IMR-90 (cell line): ENCODE results near the gene CMTM8. TPM values are rescaled to one million over a fixed set of nuclear protein-coding genes. Genes with fewer than 3 reads are reported as not detected.

Source experiments
- ATAC-seq: fragments of 200-7000 bp; cut with Tn5 transposase; 2 replicates; pipeline ENCODE4 v1.9.1; 2020; ENCODE audit warnings: low read depth, mild to moderate bottlenecking, moderate library complexity
- BruUV-seq: library from RNA; stranded (reverse); fragments of 400-500 nt; replicated peaks from 2 replicates; lab custom pipeline; 2021; lab: Mats Ljungman, UMichigan
- CTCF ChIA-PET: fragments of 300-600 bp; formaldehyde crosslinking; extraction: SDS; loops from one replicate; lab custom pipeline; 2021; ENCODE audit warnings: antibody characterized with exemption; lab: Yijun Ruan, JAX
- POLR2A ChIA-PET: fragments of 300-600 bp; sonication (Branson Sonifier 250); formaldehyde crosslinking; loops from one replicate; lab custom pipeline; 2022; ENCODE audit warnings: antibody characterized with exemption; ENCODE audit not compliant: unreplicated experiment; lab: Charles Lee
- DNase-seq: peaks from one replicate; pipeline ENCODE4 v3.0.0; 2013
- H2AFZ ChIP-seq: replicated peaks from 2 replicates; pipeline ENCODE3; 2013; ENCODE audit warnings: low read length, mild to moderate bottlenecking; ENCODE audit not compliant: poor library complexity
- H2AK5ac ChIP-seq: 2 replicates; pipeline ENCODE4 v1.6.1; 2013; ENCODE audit warnings: low read depth, low read length, inconsistent platforms
- H2AK9ac ChIP-seq: replicated peaks from 2 replicates; pipeline ENCODE3; 2013; ENCODE audit warnings: mild to moderate bottlenecking, low read depth, low read length, moderate library complexity; ENCODE audit not compliant: poor library complexity
- H2BK120ac ChIP-seq: 2 replicates; pipeline ENCODE4 v1.6.1; 2013; ENCODE audit warnings: low read depth, low read length, inconsistent platforms
- H2BK15ac ChIP-seq: 3 replicates; pipeline ENCODE4 v1.6.1; 2013; ENCODE audit warnings: low read depth, low read length, inconsistent platforms
- H2BK20ac ChIP-seq: 2 replicates; pipeline ENCODE4 v1.6.1; 2013; ENCODE audit warnings: low read depth, mild to moderate bottlenecking, inconsistent platforms, low read length, moderate library complexity
- H2BK5ac ChIP-seq: 2 replicates; pipeline ENCODE4 v1.6.1; 2013; ENCODE audit warnings: mild to moderate bottlenecking, low read depth, low read length, inconsistent platforms; ENCODE audit not compliant: poor library complexity, severe bottlenecking
- H3K14ac ChIP-seq: replicated peaks from 2 replicates; pipeline ENCODE4 v1.6.1; 2013; ENCODE audit warnings: low read depth, low read length, inconsistent platforms
- H3K18ac ChIP-seq: 2 replicates; pipeline ENCODE4 v1.6.1; 2013; ENCODE audit warnings: low read depth, low read length, control low read depth
- H3K23ac ChIP-seq: 2 replicates; pipeline ENCODE4 v1.6.1; 2013; ENCODE audit warnings: low read depth, low read length, inconsistent platforms
- H3K27ac ChIP-seq: 2 replicates; pipeline ENCODE4 v1.5.1; 2013; ENCODE audit warnings: mild to moderate bottlenecking, control low read depth, low read length; ENCODE audit not compliant: insufficient read depth
- H3K27me3 ChIP-seq: 2 replicates; pipeline ENCODE4 v1.6.1; 2013; ENCODE audit warnings: low read length; ENCODE audit not compliant: control insufficient read depth, insufficient read depth
- H3K36me3 ChIP-seq: 2 replicates; pipeline ENCODE4 v1.6.1; 2013; ENCODE audit warnings: low read length, mixed read lengths; ENCODE audit not compliant: control insufficient read depth, insufficient read depth
- H3K4ac ChIP-seq: 2 replicates; pipeline ENCODE4 v1.6.1; 2013; ENCODE audit warnings: low read depth, low read length, inconsistent platforms
- H3K4me1 ChIP-seq: 2 replicates; pipeline ENCODE4 v1.6.1; 2013; ENCODE audit warnings: low read length, mixed read lengths; ENCODE audit not compliant: control insufficient read depth, insufficient read depth
- H3K4me2 ChIP-seq: 2 replicates; pipeline ENCODE4 v1.6.1; 2013; ENCODE audit warnings: low read depth, mild to moderate bottlenecking, control low read depth, low read length, moderate library complexity
- H3K4me3 ChIP-seq: 2 replicates; pipeline ENCODE4 v1.5.1; 2013; ENCODE audit warnings: low read depth, mild to moderate bottlenecking, control low read depth, low read length, moderate library complexity; ENCODE audit not compliant: insufficient read depth
- H3K56ac ChIP-seq: 2 replicates; pipeline ENCODE4 v1.6.1; 2013; ENCODE audit warnings: low read length, inconsistent platforms; ENCODE audit not compliant: insufficient read depth; ENCODE audit errors: extremely low read depth
- H3K79me1 ChIP-seq, 2 experiments: 2 replicates each; pipeline ENCODE4 v1.6.1; 2013; ENCODE audit warnings: low read length in 2 of 2, inconsistent platforms in 1 of 2, low read depth in 1 of 2
- H3K9ac ChIP-seq: 2 replicates; pipeline ENCODE4 v1.6.1; 2013; ENCODE audit warnings: low read depth, low read length, control low read depth
- H3K9me1 ChIP-seq: 2 replicates; pipeline ENCODE4 v1.6.1; 2013; ENCODE audit warnings: low read length, inconsistent platforms; ENCODE audit not compliant: insufficient read depth
- H3K9me3 ChIP-seq: 2 replicates; pipeline ENCODE4 v1.6.1; 2013; ENCODE audit warnings: low read length; ENCODE audit not compliant: control insufficient read depth, insufficient read depth
- H4K20me1 ChIP-seq: 2 replicates; pipeline ENCODE4 v1.6.1; 2013; ENCODE audit warnings: low read length, inconsistent platforms; ENCODE audit not compliant: insufficient read depth
- H4K5ac ChIP-seq: 2 replicates; pipeline ENCODE4 v1.6.1; 2013; ENCODE audit warnings: mild to moderate bottlenecking, low read depth, low read length, control low read depth
- H4K8ac ChIP-seq, 2 experiments: 2 replicates each; pipeline ENCODE4 v1.6.1; 2013; ENCODE audit warnings: low read depth in 2 of 2, low read length in 2 of 2, control low read depth in 1 of 2, inconsistent platforms in 1 of 2
- H4K91ac ChIP-seq: 2 replicates; pipeline ENCODE4 v1.6.1; 2013; ENCODE audit warnings: low read depth, low read length, inconsistent platforms; ENCODE audit not compliant: insufficient read depth
- CEBPB ChIP-seq: IDR thresholded peaks from 2 replicates; pipeline ENCODE4 v1.6.1; 2012; ENCODE audit warnings: low read depth, low read length, improper control_type of control experiment
- CHD1 ChIP-seq: IDR thresholded peaks from 2 replicates; pipeline ENCODE4 v1.6.1; 2012; ENCODE audit warnings: low read depth, low read length, improper control_type of control experiment
- ELK1 ChIP-seq: fragments of 150-350 bp; IDR thresholded peaks from 2 replicates; pipeline ENCODE4 v1.6.1; 2016; ENCODE audit warnings: low read depth, mild to moderate bottlenecking, low read length, moderate library complexity, borderline replicate concordance
- FOS ChIP-seq: fragments of 150-350 bp; IDR thresholded peaks from 2 replicates; pipeline ENCODE4 v1.6.1; 2016; ENCODE audit warnings: low read depth, low read length
- MAZ ChIP-seq: IDR thresholded peaks from 2 replicates; pipeline ENCODE4 v1.6.1; 2012; ENCODE audit warnings: low read depth, mild to moderate bottlenecking, low read length, improper control_type of control experiment, moderate library complexity, borderline replicate concordance
- MXI1 ChIP-seq: IDR thresholded peaks from 2 replicates; pipeline ENCODE4 v1.6.1; 2012; ENCODE audit warnings: low read depth, mild to moderate bottlenecking, low read length, moderate library complexity, borderline replicate concordance
- POLR2A ChIP-seq: IDR thresholded peaks from 2 replicates; pipeline ENCODE4 v1.6.1; 2012; ENCODE audit warnings: mild to moderate bottlenecking, low read depth, low read length
- RAD21 ChIP-seq: IDR thresholded peaks from 2 replicates; pipeline ENCODE4 v1.6.1; 2012; ENCODE audit warnings: low read length, improper control_type of control experiment
- RCOR1 ChIP-seq: IDR thresholded peaks from 2 replicates; pipeline ENCODE4 v1.6.1; 2012; ENCODE audit warnings: mild to moderate bottlenecking, low read length, improper control_type of control experiment; ENCODE audit not compliant: insufficient replicate concordance
- RFX5 ChIP-seq: IDR thresholded peaks from 2 replicates; pipeline ENCODE4 v1.8.0; 2012; ENCODE audit warnings: low read depth, mild to moderate bottlenecking, low read length, moderate library complexity
- SMC3 ChIP-seq: fragments of 150-350 bp; IDR thresholded peaks from 2 replicates; pipeline ENCODE4 v1.6.1; 2016; ENCODE audit warnings: low read depth, mild to moderate bottlenecking, antibody characterized with exemption, low read length, moderate library complexity
- USF2 ChIP-seq: fragments of 150-350 bp; IDR thresholded peaks from 2 replicates; pipeline ENCODE4 v1.6.1; 2017; ENCODE audit warnings: mild to moderate bottlenecking, antibody characterized with exemption, low read length, low read depth
- WGBS, 2 experiments: methylation state at CpG; one replicate each; pipeline versions ENCODE4 v1.1.5 to v1.1.7; 2013; ENCODE audit warnings: missing lambda C conversion rate in 2 of 2; ENCODE audit not compliant: insufficient read length in 1 of 2; ENCODE audit errors: extremely low coverage in 2 of 2; 5-methylcytosine and 5-hydroxymethylcytosine counted together
- dilution Hi-C: fragments of 300-500 bp; cut with HindIII; formaldehyde crosslinking; loops from one replicate; pipeline ENCODE4 v1.14.3; 2018; ENCODE audit warnings: low sequenced_read_pairs; ENCODE audit not compliant: unreplicated experiment
- in situ Hi-C: fragments of 300-500 bp; cut with MboI; formaldehyde crosslinking; loops from 3 replicates; pipeline ENCODE4 v1.14.3; 2019; ENCODE audit warnings: low sequenced_read_pairs, inconsistent platforms, mixed read lengths
- intact Hi-C: fragments of 100-400 bp; cut with micrococcal nuclease; formaldehyde crosslinking; loops from 2 replicates; pipeline ENCODE4 v1.10.0; 2022
- polyA plus RNA-seq, 3 experiments: library from polyadenylated mRNA; depleted of rRNA; stranded (reverse); fragments of >200 nt; gene quantifications; 2 replicates each; pipeline ENCODE4 v1.2.3, GENCODE V29; 2012; ENCODE audit warnings: low replicate concordance in 1 of 3
- total RNA-seq: library from RNA; depleted of rRNA; stranded (reverse); fragments of >200 nt; gene quantifications from 2 replicates; pipeline ENCODE4 v1.2.3, GENCODE V29; 2012

Gene CMTM8
- total and polyA plus RNA-seq, 2 of the 4 experiments (the other 2 are of a cell fraction): 0.15 TPM; not detected in 1

GRCh38 chr3:32255345-32255744 is 16.9 kb downstream of the CMTM8 start:
- Histone ChIP-seq H2AFZ (no peak overlapping the region), H3K9ac (no peak overlapping the region), H3K9me3 (no peaks in the 10 kb centered on the region), H3K18ac (no peak overlapping the region), H3K79me1 (no peaks in the 10 kb centered on the region), H3K27me3 (no peaks in the 10 kb centered on the region; the same call in 1 of the 2 replicates), H2BK20ac (no peak overlapping the region), H2BK5ac (no peak overlapping the region), H2BK120ac (no peak overlapping the region), H2BK15ac (no peak overlapping the region), H3K56ac (no peak overlapping the region), H3K23ac (no peak overlapping the region), H2AK5ac (no peak overlapping the region), H3K36me3 (no peaks in the 10 kb centered on the region), H4K5ac (no peak overlapping the region), H4K20me1 (no peaks in the 10 kb centered on the region), H3K4ac (no peak overlapping the region), H3K9me1 (no peaks in the 10 kb centered on the region), H3K27ac (no peak overlapping the region), H3K4me1 (no peaks in the 10 kb centered on the region), H3K4me2 (no peak overlapping the region), H4K91ac (no peak overlapping the region), H4K8ac (no peak overlapping the region), H3K14ac (no peak overlapping the region), H3K4me3 (no peak overlapping the region), H2AK9ac (no peak overlapping the region)
- dilution Hi-C loops (no loop called here), in situ Hi-C loops (no loop called here), intact Hi-C loops (no loop called here)
- TF ChIP-seq SMC3: no peak
- no peak for TF ChIP-seq CHD1
- TF ChIP-seq FOS: no peak
- no peak for TF ChIP-seq RAD21
- TF ChIP-seq RCOR1: no peak
- TF ChIP-seq MXI1: no peak
- TF ChIP-seq RFX5: no peak
- no peak for TF ChIP-seq USF2
- no peak for TF ChIP-seq POLR2A
- no peak for TF ChIP-seq ELK1
- no peak for TF ChIP-seq CEBPB
- TF ChIP-seq MAZ: no peak
- BruUV-seq: no TSS peak
- POLR2A ChIA-PET: no interaction called here
- 67% methylated on average over 1 of the region's 2 CpGs; no CpG with 5 or more reads in 1 of the 2 experiments for WGBS, 2 experiments
- no peak for DNase-seq
- CTCF ChIA-PET: interaction anchor here (1.2 kb wide), 1 partner anchor 11 kb away, joined by 5 read pairs; no protein-coding TSS in a partner anchor
- no peak for ATAC-seq
